ENCODE measurements around the gene LYAR. TPM values are rescaled to one million over a fixed set of nuclear protein-coding genes. Genes with fewer than 3 reads are reported as not detected.

LYAR gene
- total and polyA plus RNA-seq, 2 donors (not counting 3 experiments of a cell fraction or from before 2014, with no cell fraction given) = 4.2 to 24.6 TPM

GRCh38 chr4:4284827-4285618, 4.9 kb downstream of the LYAR start:
- H3K9me1 ChIP-seq (replicated peaks; ENCODE audit: control insufficient read depth, extremely low read depth, insufficient read depth, low read length) = no peaks in the 10 kb centered on the region
- CTCF ChIA-PET = interaction anchor here (0.8 to 1.6 kb wide), 5 partner anchors 12 to 51 kb away, joined by 3 to 11 read pairs (median 4); no protein-coding TSS in a partner anchor
- no peak overlapping the region for H3K4me2 ChIP-seq (ENCODE audit: insufficient read depth, low read length)
- H3K27ac ChIP-seq (ENCODE audit: insufficient read depth, low read depth, low read length) = no peak overlapping the region
- H3K79me2 ChIP-seq (ENCODE audit: control insufficient read depth, insufficient read depth, low read length) = peaks cover 38% of the 10 kb centered on the region
- POLR2A ChIA-PET = no interaction called here
- H3K4me3 ChIP-seq (replicated peaks in 1 of 3; ENCODE audit: insufficient read depth in 1 of 3, low read depth in 1 of 3, low read length in 3 of 3) = no peak overlapping the region
- intact Hi-C loops (cut with micrococcal nuclease) (no loop called here), dilution Hi-C loops (cut with MboI; ENCODE audit: extremely low pct_ligation_motif_present, low sequenced_read_pairs) (no loop called here)
- no peak overlapping the region for H2AFZ ChIP-seq (ENCODE audit: low read depth, low read length)
- no peaks in the 10 kb centered on the region for H3K27me3 ChIP-seq (ENCODE audit: control insufficient read depth in 2 of 2, insufficient read depth in 2 of 2, low read length in 2 of 2)
- TF ChIP-seq POLR2A (IDR thresholded peaks at IDR 0.05; ENCODE audit: low read depth, low read length) (no peak), FOS (IDR thresholded peaks at IDR 0.05; ENCODE audit: borderline replicate concordance, insufficient read depth, low read length) (no peak), POLR2AphosphoS5 (IDR thresholded peaks at IDR 0.05; ENCODE audit: insufficient read depth, low read depth, low read length) (no peak), MAX (IDR thresholded peaks at IDR 0.05; ENCODE audit: insufficient read depth, insufficient read length) (no peak), GATA2 (IDR thresholded peaks at IDR 0.05; ENCODE audit: insufficient read depth, insufficient read length, low read depth, low read length) (no peak), JUN (IDR thresholded peaks at IDR 0.05; ENCODE audit: borderline replicate concordance, insufficient read depth, insufficient read length, low read depth) (no peak), CTCF (IDR thresholded peaks at IDR 0.05; ENCODE audit: extremely low read depth in 1 of 2, insufficient read depth in 1 of 2, low read depth in 1 of 2, low read length in 2 of 2) (no peak), EZH2 (IDR thresholded peaks at IDR 0.05; ENCODE audit: borderline replicate concordance, low read depth, low read length, severe bottlenecking) (no peak), MYC (IDR thresholded peaks at IDR 0.05; ENCODE audit: low read depth, low read length) (no peak)
- H4K20me1 ChIP-seq (replicated peaks; ENCODE audit: control insufficient read depth, extremely low read depth, insufficient read depth, low read length) = no peaks in the 10 kb centered on the region
- no peak for FAIRE-seq
- peaks cover 10% of the 10 kb centered on the region for H3K4me1 ChIP-seq (ENCODE audit: control insufficient read depth, extremely low read depth, insufficient read depth, low read length)
- peaks cover 9 to 13% of the 10 kb centered on the region in 2 experiments for H3K36me3 ChIP-seq (ENCODE audit: control insufficient read depth in 2 of 2, extremely low read depth in 1 of 2, insufficient read depth in 2 of 2, low read length in 2 of 2)
- DNase-seq (ENCODE audit: low read depth, low spot score) = no peak
- no peaks in the 10 kb centered on the region for H3K9me3 ChIP-seq (replicated peaks; ENCODE audit: control insufficient read depth, insufficient read depth, low read length)
- BruUV-seq (replicated peaks) = no TSS peak
- no peak overlapping the region for H3K9ac ChIP-seq (replicated peaks; ENCODE audit: extremely low read depth, insufficient read depth, low read length)
